ENCODE measurements around the gene PTPRN2. TPM values are rescaled to one million over a fixed set of nuclear protein-coding genes. Genes with fewer than 3 reads are reported as not detected.

The PTPRN2 gene
- total RNA-seq, 1 experiment from 2014 or later = 2.1 TPM

DNA sequence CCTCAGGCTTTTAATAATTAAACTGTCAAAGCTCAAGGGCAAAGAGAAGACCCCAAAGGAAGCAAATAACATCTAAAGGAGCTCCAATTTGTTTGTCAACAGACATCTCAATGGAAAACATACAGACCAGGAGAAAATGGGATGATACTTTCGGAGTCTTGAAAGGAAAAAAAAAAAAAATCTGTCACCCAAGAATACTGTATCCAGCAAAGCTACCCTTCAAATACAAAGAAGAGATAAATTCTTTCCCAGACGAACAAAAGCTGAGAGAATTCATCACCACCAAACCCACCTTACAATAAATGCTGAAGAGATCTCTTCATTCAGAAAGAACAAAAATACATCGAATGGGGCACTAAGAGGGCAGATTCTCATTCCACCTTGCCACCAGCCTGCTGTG is 232.8 kb downstream of the PTPRN2 start:
- ChIA-PET POLR2A (no interaction called here), RAD21 (ENCODE audit: low non-redundant PET in 1 of 2, low total read pairs in 2 of 2, uncharacterized antibody in 2 of 2, unreplicated experiment in 2 of 2) (no interaction called here), CTCF (interaction anchor here (0.9 to 1.1 kb wide), 2 partner anchors 12 to 922 kb away, joined by 3 to 4 read pairs; no protein-coding TSS in a partner anchor)
- Histone ChIP-seq H3K4me3 (replicated peaks in 1 of 2; ENCODE audit: low read depth in 1 of 2, low read length in 2 of 2) (no peak overlapping the region), H3K79me2 (ENCODE audit: insufficient read depth, low read length) (no peaks in the 10 kb centered on the region), H3K4me2 (ENCODE audit: low read length) (no peak overlapping the region), H3K9ac (ENCODE audit: low read length) (no peak overlapping the region), H3K36me3 (ENCODE audit: control insufficient read depth in 1 of 2, insufficient read depth in 2 of 2, low read length in 2 of 2) (no peaks in the 10 kb centered on the region), H2AFZ (ENCODE audit: low read depth, low read length, poor library complexity, severe bottlenecking) (no peak overlapping the region), H3K9me3 (ENCODE audit: control insufficient read depth in 1 of 2, insufficient read depth in 1 of 2, low read depth in 1 of 2, low read length in 2 of 2) (no peaks in the 10 kb centered on the region), H3K4me1 (ENCODE audit: control insufficient read depth in 1 of 2, insufficient read depth in 2 of 2, low read length in 2 of 2) (no peaks in the 10 kb centered on the region), H3K27me3 (ENCODE audit: insufficient read depth, low read length) (no peaks in the 10 kb centered on the region), H3K27ac (ENCODE audit: low read depth, low read length) (no peak overlapping the region), H4K20me1 (ENCODE audit: insufficient read depth) (no peaks in the 10 kb centered on the region), H3K9me2 (ENCODE audit: insufficient read depth) (no peaks in the 10 kb centered on the region)
- intact Hi-C loops (cut with micrococcal nuclease) = loop anchor here (1.0 to 10.0 kb wide), 4 partner anchors 53 to 923 kb away; no protein-coding TSS in a partner anchor
- DNase-seq (ENCODE audit: low read depth, low spot score) = no peak
- no peak for ATAC-seq
- BruUV-seq (replicated peaks) = no TSS peak
- TF ChIP-seq, protein P1, sequence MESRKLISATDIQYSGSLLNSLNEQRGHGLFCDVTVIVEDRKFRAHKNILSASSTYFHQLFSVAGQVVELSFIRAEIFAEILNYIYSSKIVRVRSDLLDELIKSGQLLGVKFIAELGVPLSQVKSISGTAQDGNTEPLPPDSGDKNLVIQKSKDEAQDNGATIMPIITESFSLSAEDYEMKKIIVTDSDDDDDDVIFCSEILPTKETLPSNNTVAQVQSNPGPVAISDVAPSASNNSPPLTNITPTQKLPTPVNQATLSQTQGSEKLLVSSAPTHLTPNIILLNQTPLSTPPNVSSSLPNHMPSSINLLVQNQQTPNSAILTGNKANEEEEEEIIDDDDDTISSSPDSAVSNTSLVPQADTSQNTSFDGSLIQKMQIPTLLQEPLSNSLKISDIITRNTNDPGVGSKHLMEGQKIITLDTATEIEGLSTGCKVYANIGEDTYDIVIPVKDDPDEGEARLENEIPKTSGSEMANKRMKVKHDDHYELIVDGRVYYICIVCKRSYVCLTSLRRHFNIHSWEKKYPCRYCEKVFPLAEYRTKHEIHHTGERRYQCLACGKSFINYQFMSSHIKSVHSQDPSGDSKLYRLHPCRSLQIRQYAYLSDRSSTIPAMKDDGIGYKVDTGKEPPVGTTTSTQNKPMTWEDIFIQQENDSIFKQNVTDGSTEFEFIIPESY (IDR thresholded peaks at IDR 0.05; ENCODE audit: extremely low read depth, insufficient replicate concordance, low read length) = no peak
- TF ChIP-seq RAD21 (IDR thresholded peaks at IDR 0.05; ENCODE audit: low read depth) = no peak

DNA sequence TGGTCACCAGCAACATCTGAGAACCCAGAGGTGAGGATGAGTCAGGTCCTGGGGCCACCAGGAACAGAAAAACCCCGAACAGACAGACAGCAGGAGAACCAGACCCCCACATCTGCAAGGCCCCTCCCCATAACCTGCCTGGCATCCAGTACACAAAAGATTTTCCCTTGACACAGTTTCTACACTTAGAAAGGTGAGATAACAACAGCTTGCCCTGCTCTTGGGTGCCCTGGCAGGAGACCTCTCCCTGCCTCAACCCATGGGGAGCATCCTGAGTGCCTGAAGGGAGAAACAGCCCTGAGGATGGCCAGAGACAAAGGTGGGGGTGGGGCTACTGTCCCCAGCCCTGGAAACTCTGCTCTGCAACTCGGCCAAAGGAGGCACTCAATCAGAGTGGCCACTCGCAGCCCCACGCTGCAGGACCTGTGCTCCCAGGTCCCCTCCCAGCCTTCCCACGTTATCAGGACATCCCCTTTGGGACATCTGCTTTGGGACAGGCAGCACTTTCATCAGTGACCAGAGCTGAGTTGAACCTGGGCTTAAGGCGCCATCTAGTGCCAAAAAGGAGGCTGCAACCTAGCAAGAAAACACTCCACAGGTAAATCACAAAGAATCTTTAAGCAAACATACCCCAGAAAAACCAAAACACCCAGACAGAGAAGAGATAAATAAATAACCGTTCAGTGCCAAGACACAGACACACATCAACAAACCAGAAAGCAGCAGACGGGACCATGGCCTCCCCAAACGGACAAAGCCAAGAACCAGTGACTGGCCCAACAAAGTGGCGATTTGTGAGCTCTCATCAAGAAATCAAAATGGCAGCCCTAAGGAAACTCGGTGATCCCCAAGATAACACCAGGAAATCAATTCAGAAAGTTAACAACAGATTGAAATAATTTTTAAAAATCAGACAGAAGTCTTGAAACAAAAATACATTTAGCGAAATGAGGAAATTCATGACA is 233.7 kb downstream of the PTPRN2 start:
- H3K4me1 ChIP-seq (ENCODE audit: control insufficient read depth in 1 of 2, insufficient read depth in 2 of 2, low read length in 2 of 2) = no peaks in the 10 kb centered on the region
- H3K9me2 ChIP-seq (ENCODE audit: insufficient read depth) = no peaks in the 10 kb centered on the region
- ChIA-PET POLR2A (no interaction called here), CTCF (interaction anchor here (0.9 to 1.1 kb wide), 2 partner anchors 13 to 921 kb away, joined by 3 to 4 read pairs; no protein-coding TSS in a partner anchor), RAD21 (ENCODE audit: low non-redundant PET in 1 of 2, low total read pairs in 2 of 2, uncharacterized antibody in 2 of 2, unreplicated experiment in 2 of 2) (no interaction called here)
- no peaks in the 10 kb centered on the region for H3K79me2 ChIP-seq (ENCODE audit: insufficient read depth, low read length)
- intact Hi-C loops (cut with micrococcal nuclease) = loop anchor here (1.0 to 10.0 kb wide), 3 partner anchors 299 to 922 kb away; no protein-coding TSS in a partner anchor
- DNase-seq (ENCODE audit: low read depth, low spot score) (peak; percentile 22), ATAC-seq (peak; percentile 82)
- no TSS peak for BruUV-seq (replicated peaks)
- H4K20me1 ChIP-seq (ENCODE audit: insufficient read depth) = no peaks in the 10 kb centered on the region
- no peak overlapping the region for H3K27ac ChIP-seq (ENCODE audit: low read depth, low read length)
- no peak overlapping the region for H2AFZ ChIP-seq (ENCODE audit: low read depth, low read length, poor library complexity, severe bottlenecking)
- H3K27me3 ChIP-seq (ENCODE audit: insufficient read depth, low read length) = no peaks in the 10 kb centered on the region
- no peak for TF ChIP-seq SRF (IDR thresholded peaks at IDR 0.05; ENCODE audit: low read depth)
- peak; percentile 74 for TF ChIP-seq CBX3 (IDR thresholded peaks at IDR 0.05; ENCODE audit: low read depth)
- TF ChIP-seq RAD21 (IDR thresholded peaks at IDR 0.05; ENCODE audit: low read depth) = peak; percentile 88
- TF ChIP-seq, protein P2, sequence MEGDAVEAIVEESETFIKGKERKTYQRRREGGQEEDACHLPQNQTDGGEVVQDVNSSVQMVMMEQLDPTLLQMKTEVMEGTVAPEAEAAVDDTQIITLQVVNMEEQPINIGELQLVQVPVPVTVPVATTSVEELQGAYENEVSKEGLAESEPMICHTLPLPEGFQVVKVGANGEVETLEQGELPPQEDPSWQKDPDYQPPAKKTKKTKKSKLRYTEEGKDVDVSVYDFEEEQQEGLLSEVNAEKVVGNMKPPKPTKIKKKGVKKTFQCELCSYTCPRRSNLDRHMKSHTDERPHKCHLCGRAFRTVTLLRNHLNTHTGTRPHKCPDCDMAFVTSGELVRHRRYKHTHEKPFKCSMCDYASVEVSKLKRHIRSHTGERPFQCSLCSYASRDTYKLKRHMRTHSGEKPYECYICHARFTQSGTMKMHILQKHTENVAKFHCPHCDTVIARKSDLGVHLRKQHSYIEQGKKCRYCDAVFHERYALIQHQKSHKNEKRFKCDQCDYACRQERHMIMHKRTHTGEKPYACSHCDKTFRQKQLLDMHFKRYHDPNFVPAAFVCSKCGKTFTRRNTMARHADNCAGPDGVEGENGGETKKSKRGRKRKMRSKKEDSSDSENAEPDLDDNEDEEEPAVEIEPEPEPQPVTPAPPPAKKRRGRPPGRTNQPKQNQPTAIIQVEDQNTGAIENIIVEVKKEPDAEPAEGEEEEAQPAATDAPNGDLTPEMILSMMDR (IDR thresholded peaks at IDR 0.05 in 2 of 3, conservative IDR thresholded peaks at IDR 0.05 in 1 of 3; ENCODE audit: borderline replicate concordance in 1 of 3, insufficient read depth in 1 of 3, low read depth in 2 of 3, low read length in 2 of 3) = peak; percentile 64 to 82 (median 82)
- TF ChIP-seq JUND (IDR thresholded peaks at IDR 0.05) = no peak
- H3K9me3 ChIP-seq (ENCODE audit: control insufficient read depth in 1 of 2, insufficient read depth in 1 of 2, low read depth in 1 of 2, low read length in 2 of 2) = no peaks in the 10 kb centered on the region
- no peak overlapping the region for H3K4me2 ChIP-seq (ENCODE audit: low read length)
- H3K36me3 ChIP-seq (ENCODE audit: control insufficient read depth in 1 of 2, insufficient read depth in 2 of 2, low read length in 2 of 2) = no peaks in the 10 kb centered on the region
- no peak overlapping the region for H3K9ac ChIP-seq (ENCODE audit: low read length)
- no peak overlapping the region for H3K4me3 ChIP-seq (replicated peaks in 1 of 2; ENCODE audit: low read depth in 1 of 2, low read length in 2 of 2)
